ENCODE data around the gene ZNF136.

Gene ZNF136

GRCh38 chr19:12217332-12217731 is 54.4 kb downstream of the ZNF136 start:
- H3K4me3 ChIP-seq (ENCODE audit: low read depth, low read length), result no peak overlapping the region
- H3K27me3 ChIP-seq (ENCODE audit: control insufficient read depth, insufficient read depth, low read length), result no peaks in the 10 kb centered on the region
- no peak for TF ChIP-seq CTCF (IDR thresholded peaks at IDR 0.05)
- H3K27ac ChIP-seq, result no peak overlapping the region
- no peak overlapping the region for H2AFZ ChIP-seq
- H3K4me2 ChIP-seq (ENCODE audit: low read length), result no peak overlapping the region
- no peak overlapping the region for H3K9ac ChIP-seq
- H3K4me1 ChIP-seq, result no peaks in the 10 kb centered on the region
- H3K79me2 ChIP-seq, result peaks cover 2% of the 10 kb centered on the region
- H3K9me3 ChIP-seq (ENCODE audit: control insufficient read depth, low read length), result peaks cover 7% of the 10 kb centered on the region
- no peaks in the 10 kb centered on the region for H3K36me3 ChIP-seq (ENCODE audit: control insufficient read depth, insufficient read depth, low read length)

- Histone ChIP-seq H3K36me3 (ENCODE audit: control insufficient read depth, insufficient read depth, low read length) (no peaks in the 10 kb centered on the region), H3K4me3 (ENCODE audit: low read depth, low read length) (no peak overlapping the region), H3K4me1 (no peaks in the 10 kb centered on the region), H3K79me2 (peaks cover 2% of the 10 kb centered on the region), H3K9me3 (ENCODE audit: control insufficient read depth, low read length) (no peaks in the 10 kb centered on the region), H3K4me2 (ENCODE audit: low read length) (no peak overlapping the region), H3K27me3 (ENCODE audit: control insufficient read depth, insufficient read depth, low read length) (no peaks in the 10 kb centered on the region), H3K27ac (no peak overlapping the region), H3K9ac (no peak overlapping the region), H2AFZ (no peak overlapping the region)
- no peak for TF ChIP-seq CTCF (IDR thresholded peaks at IDR 0.05)
Measured at GRCh38 chr19:12222980-12223630, 60.2 kb downstream of the ZNF136 start.

- TF ChIP-seq CTCF (IDR thresholded peaks at IDR 0.05), result no peak
- Histone ChIP-seq H3K4me3 (ENCODE audit: low read depth, low read length) (no peak overlapping the region), H3K4me1 (no peaks in the 10 kb centered on the region), H3K79me2 (peaks cover 2% of the 10 kb centered on the region), H3K27me3 (ENCODE audit: control insufficient read depth, insufficient read depth, low read length) (no peaks in the 10 kb centered on the region), H2AFZ (no peak overlapping the region), H3K9ac (no peak overlapping the region), H3K4me2 (ENCODE audit: low read length) (no peak overlapping the region), H3K9me3 (ENCODE audit: control insufficient read depth, low read length) (no peaks in the 10 kb centered on the region), H3K27ac (no peak overlapping the region), H3K36me3 (ENCODE audit: control insufficient read depth, insufficient read depth, low read length) (no peaks in the 10 kb centered on the region)
Measured at GRCh38 chr19:12224676-12225075, 61.8 kb downstream of the ZNF136 start.

- no peaks in the 10 kb centered on the region for H3K9me3 ChIP-seq (ENCODE audit: control insufficient read depth, low read length)
- H3K79me2 ChIP-seq, result peaks cover 5% of the 10 kb centered on the region
- H3K27ac ChIP-seq, result no peak overlapping the region
- no peak overlapping the region for H3K4me3 ChIP-seq (ENCODE audit: low read depth, low read length)
- no peak overlapping the region for H3K9ac ChIP-seq
- no peaks in the 10 kb centered on the region for H3K27me3 ChIP-seq (ENCODE audit: control insufficient read depth, insufficient read depth, low read length)
- no peaks in the 10 kb centered on the region for H3K36me3 ChIP-seq (ENCODE audit: control insufficient read depth, insufficient read depth, low read length)
- H3K4me2 ChIP-seq (ENCODE audit: low read length), result no peak overlapping the region
- no peaks in the 10 kb centered on the region for H3K4me1 ChIP-seq
- H2AFZ ChIP-seq, result no peak overlapping the region
- no peak for TF ChIP-seq CTCF (IDR thresholded peaks at IDR 0.05)
Measured at GRCh38 chr19:12229990-12230389, 67.1 kb downstream of the ZNF136 start.
